Fibroblast of gingiva (primary cell): ENCODE data around the gene MYL5.
"Not testable (repeated sequence)": the region's sequence is repeated elsewhere in the genome, so short reads cannot be mapped to it uniquely, and the experiment has no call there.

Experiments used
- DNase-seq: peaks from one replicate; pipeline ENCODE4 v3.0.0-alpha.2; 2011; ENCODE audit warnings: low read depth

The MYL5 gene

GRCh38 chr4:635851-636627, 38.3 kb upstream of the MYL5 start:
- DNase-seq, result no peak

- no peak for DNase-seq
These were observed 37.6 kb upstream of the MYL5 start for GRCh38 chr4:636628-637159.

GRCh38 chr4:637536-638280, 36.6 kb upstream of the MYL5 start:
- DNase-seq, result no peak

GRCh38 chr4:642366-642765, 32.0 kb upstream of the MYL5 start:
- DNase-seq, result not testable (repeated sequence)

GRCh38 chr4:646460-646859, 27.9 kb upstream of the MYL5 start:
- DNase-seq, result no peak

GRCh38 chr4:647481-647880, 26.9 kb upstream of the MYL5 start:
- DNase-seq, result no peak

- no peak for DNase-seq
These were observed 25.6 kb upstream of the MYL5 start for GRCh38 chr4:648579-649292.

- DNase-seq, result no peak
These were observed 25.1 kb upstream of the MYL5 start for GRCh38 chr4:649293-649625.

GRCh38 chr4:649751-650310, 24.5 kb upstream of the MYL5 start:
- DNase-seq, result no peak

GRCh38 chr4:650461-650860, 23.9 kb upstream of the MYL5 start:
- no peak for DNase-seq

GRCh38 chr4:650951-651883, 23.1 kb upstream of the MYL5 start:
- DNase-seq, result no peak

- DNase-seq, result no peak
These were observed 22.3 kb upstream of the MYL5 start for GRCh38 chr4:651884-652642.

GRCh38 chr4:653080-653821, 21.1 kb upstream of the MYL5 start:
- no peak for DNase-seq

- DNase-seq, result no peak
These were observed 20.4 kb upstream of the MYL5 start for GRCh38 chr4:653831-654502.

- no peak for DNase-seq
These were observed 19.9 kb upstream of the MYL5 start for GRCh38 chr4:654503-654845.

GRCh38 chr4:654871-655463, 19.4 kb upstream of the MYL5 start:
- DNase-seq, result no peak

GRCh38 chr4:655464-656151, 18.7 kb upstream of the MYL5 start:
- no peak for DNase-seq
